ENCODE results near the gene TAS2R42.
A peak's percentile ranks its signal among the peaks of the same experiment; 100 is the strongest.

The TAS2R42 gene

GRCh38 chr12:11171145-11171968 is 15.4 kb downstream of the TAS2R42 start, which contains the start of gene SMIM10L1:
Gene SMIM10L1, plus strand, starts transcription at chr12:11171194. Its CDS starts 163 bp downstream, at chr12:11171357.
- peak within 1 kb of the TSS; percentile 96 for H3K9ac ChIP-seq (ENCODE audit: low read depth, low read length)
- H3K27me3 ChIP-seq (ENCODE audit: control insufficient read depth, insufficient read depth, low read length) = no peaks in the 10 kb centered on the region
- peak within 1 kb of the TSS; percentile 97 for H3K4me3 ChIP-seq (ENCODE audit: low read depth, low read length)
- no peaks in the 10 kb centered on the region for H3K36me3 ChIP-seq (ENCODE audit: control insufficient read depth, insufficient read depth, low read length)
- peaks cover 3% of the 10 kb centered on the region for H3K4me1 ChIP-seq (ENCODE audit: control insufficient read depth, insufficient read depth, low read length)
- H3K9me3 ChIP-seq (ENCODE audit: control insufficient read depth, insufficient read depth, low read length) = no peaks in the 10 kb centered on the region

- Histone ChIP-seq H3K4me3 (ENCODE audit: low read depth, low read length) (peak overlapping the region; percentile 97), H3K9me3 (ENCODE audit: control insufficient read depth, insufficient read depth, low read length) (no peaks in the 10 kb centered on the region), H3K4me1 (ENCODE audit: control insufficient read depth, insufficient read depth, low read length) (peaks cover 5% of the 10 kb centered on the region), H3K27me3 (ENCODE audit: control insufficient read depth, insufficient read depth, low read length) (no peaks in the 10 kb centered on the region), H3K36me3 (ENCODE audit: control insufficient read depth, insufficient read depth, low read length) (no peaks in the 10 kb centered on the region), H3K9ac (ENCODE audit: low read depth, low read length) (peak overlapping the region; percentile 96)
These were observed 16.0 kb downstream of the TAS2R42 start for GRCh38 chr12:11170810-11171144.

GRCh38 chr12:11166300-11166699 is 20.4 kb downstream of the TAS2R42 start:
- Histone ChIP-seq H3K4me1 (ENCODE audit: control insufficient read depth, insufficient read depth, low read length) (peaks cover 5% of the 10 kb centered on the region), H3K36me3 (ENCODE audit: control insufficient read depth, insufficient read depth, low read length) (no peaks in the 10 kb centered on the region), H3K9ac (ENCODE audit: low read depth, low read length) (peak overlapping the region; percentile 8), H3K27me3 (ENCODE audit: control insufficient read depth, insufficient read depth, low read length) (no peaks in the 10 kb centered on the region), H3K9me3 (ENCODE audit: control insufficient read depth, insufficient read depth, low read length) (no peaks in the 10 kb centered on the region), H3K4me3 (ENCODE audit: low read depth, low read length) (no peak overlapping the region)

- Histone ChIP-seq H3K27me3 (ENCODE audit: control insufficient read depth, insufficient read depth, low read length) (no peaks in the 10 kb centered on the region), H3K9ac (ENCODE audit: low read depth, low read length) (no peak overlapping the region), H3K9me3 (ENCODE audit: control insufficient read depth, insufficient read depth, low read length) (no peaks in the 10 kb centered on the region), H3K4me3 (ENCODE audit: low read depth, low read length) (no peak overlapping the region), H3K36me3 (ENCODE audit: control insufficient read depth, insufficient read depth, low read length) (no peaks in the 10 kb centered on the region), H3K4me1 (ENCODE audit: control insufficient read depth, insufficient read depth, low read length) (peaks cover 5% of the 10 kb centered on the region)
These were observed 22.4 kb downstream of the TAS2R42 start for GRCh38 chr12:11164384-11164783.

GRCh38 chr12:11162502-11162901 is 24.2 kb downstream of the TAS2R42 start:
- Histone ChIP-seq H3K27me3 (ENCODE audit: control insufficient read depth, insufficient read depth, low read length) (no peaks in the 10 kb centered on the region), H3K36me3 (ENCODE audit: control insufficient read depth, insufficient read depth, low read length) (no peaks in the 10 kb centered on the region), H3K9ac (ENCODE audit: low read depth, low read length) (no peak overlapping the region), H3K4me3 (ENCODE audit: low read depth, low read length) (no peak overlapping the region), H3K9me3 (ENCODE audit: control insufficient read depth, insufficient read depth, low read length) (no peaks in the 10 kb centered on the region), H3K4me1 (ENCODE audit: control insufficient read depth, insufficient read depth, low read length) (peaks cover 5% of the 10 kb centered on the region)

GRCh38 chr12:11158885-11159444 is 27.8 kb downstream of the TAS2R42 start:
- H3K4me1 ChIP-seq (ENCODE audit: control insufficient read depth, insufficient read depth, low read length) = peaks cover 4% of the 10 kb centered on the region
- no peaks in the 10 kb centered on the region for H3K27me3 ChIP-seq (ENCODE audit: control insufficient read depth, insufficient read depth, low read length)
- H3K36me3 ChIP-seq (ENCODE audit: control insufficient read depth, insufficient read depth, low read length) = no peaks in the 10 kb centered on the region
- H3K4me3 ChIP-seq (ENCODE audit: low read depth, low read length) = no peak overlapping the region
- H3K9ac ChIP-seq (ENCODE audit: low read depth, low read length) = no peak overlapping the region
- H3K9me3 ChIP-seq (ENCODE audit: control insufficient read depth, insufficient read depth, low read length) = no peaks in the 10 kb centered on the region

GRCh38 chr12:11154400-11154925 is 32.3 kb downstream of the TAS2R42 start:
- Histone ChIP-seq H3K9ac (ENCODE audit: low read depth, low read length) (no peak overlapping the region), H3K4me1 (ENCODE audit: control insufficient read depth, insufficient read depth, low read length) (peaks cover 9% of the 10 kb centered on the region), H3K9me3 (ENCODE audit: control insufficient read depth, insufficient read depth, low read length) (no peaks in the 10 kb centered on the region), H3K4me3 (ENCODE audit: low read depth, low read length) (no peak overlapping the region), H3K27me3 (ENCODE audit: control insufficient read depth, insufficient read depth, low read length) (no peaks in the 10 kb centered on the region), H3K36me3 (ENCODE audit: control insufficient read depth, insufficient read depth, low read length) (no peaks in the 10 kb centered on the region)

- Histone ChIP-seq H3K4me1 (ENCODE audit: control insufficient read depth, insufficient read depth, low read length) (peaks cover 9% of the 10 kb centered on the region), H3K4me3 (ENCODE audit: low read depth, low read length) (no peak overlapping the region), H3K36me3 (ENCODE audit: control insufficient read depth, insufficient read depth, low read length) (no peaks in the 10 kb centered on the region), H3K27me3 (ENCODE audit: control insufficient read depth, insufficient read depth, low read length) (no peaks in the 10 kb centered on the region), H3K9me3 (ENCODE audit: control insufficient read depth, insufficient read depth, low read length) (no peaks in the 10 kb centered on the region), H3K9ac (ENCODE audit: low read depth, low read length) (no peak overlapping the region)
These were observed 34.0 kb downstream of the TAS2R42 start for GRCh38 chr12:11152725-11153124.

- Histone ChIP-seq H3K36me3 (ENCODE audit: control insufficient read depth, insufficient read depth, low read length) (no peaks in the 10 kb centered on the region), H3K27me3 (ENCODE audit: control insufficient read depth, insufficient read depth, low read length) (no peaks in the 10 kb centered on the region), H3K4me1 (ENCODE audit: control insufficient read depth, insufficient read depth, low read length) (peaks cover 9% of the 10 kb centered on the region), H3K9me3 (ENCODE audit: control insufficient read depth, insufficient read depth, low read length) (no peaks in the 10 kb centered on the region), H3K4me3 (ENCODE audit: low read depth, low read length) (no peak overlapping the region), H3K9ac (ENCODE audit: low read depth, low read length) (no peak overlapping the region)
These were observed 35.9 kb downstream of the TAS2R42 start for GRCh38 chr12:11150832-11151231.

GRCh38 chr12:11147420-11147819 is 39.3 kb downstream of the TAS2R42 start:
- Histone ChIP-seq H3K36me3 (ENCODE audit: control insufficient read depth, insufficient read depth, low read length) (no peaks in the 10 kb centered on the region), H3K9me3 (ENCODE audit: control insufficient read depth, insufficient read depth, low read length) (no peaks in the 10 kb centered on the region)

GRCh38 chr12:11144297-11144696 is 42.4 kb downstream of the TAS2R42 start:
- H3K9ac ChIP-seq (ENCODE audit: low read depth, low read length) = no peak overlapping the region

More at GRCh38 chr12:11147420-11147819, 39.3 kb downstream of the TAS2R42 start:
- H3K27me3 ChIP-seq (ENCODE audit: control insufficient read depth, insufficient read depth, low read length) = no peaks in the 10 kb centered on the region
- H3K9ac ChIP-seq (ENCODE audit: low read depth, low read length) = no peak overlapping the region
- no peaks in the 10 kb centered on the region for H3K4me1 ChIP-seq (ENCODE audit: control insufficient read depth, insufficient read depth, low read length)
- no peak overlapping the region for H3K4me3 ChIP-seq (ENCODE audit: low read depth, low read length)

GRCh38 chr12:11143352-11143751 is 43.4 kb downstream of the TAS2R42 start:
- Histone ChIP-seq H3K27me3 (ENCODE audit: control insufficient read depth, insufficient read depth, low read length) (no peaks in the 10 kb centered on the region), H3K4me1 (ENCODE audit: control insufficient read depth, insufficient read depth, low read length) (no peaks in the 10 kb centered on the region), H3K4me3 (ENCODE audit: low read depth, low read length) (no peak overlapping the region), H3K36me3 (ENCODE audit: control insufficient read depth, insufficient read depth, low read length) (no peaks in the 10 kb centered on the region), H3K9me3 (ENCODE audit: control insufficient read depth, insufficient read depth, low read length) (no peaks in the 10 kb centered on the region), H3K9ac (ENCODE audit: low read depth, low read length) (no peak overlapping the region)

More at GRCh38 chr12:11144297-11144696, 42.4 kb downstream of the TAS2R42 start:
- H3K27me3 ChIP-seq (ENCODE audit: control insufficient read depth, insufficient read depth, low read length) = no peaks in the 10 kb centered on the region
- H3K4me3 ChIP-seq (ENCODE audit: low read depth, low read length) = no peak overlapping the region
- no peaks in the 10 kb centered on the region for H3K36me3 ChIP-seq (ENCODE audit: control insufficient read depth, insufficient read depth, low read length)
- H3K9me3 ChIP-seq (ENCODE audit: control insufficient read depth, insufficient read depth, low read length) = no peaks in the 10 kb centered on the region
- no peaks in the 10 kb centered on the region for H3K4me1 ChIP-seq (ENCODE audit: control insufficient read depth, insufficient read depth, low read length)
